DMS53 treated with DMSO at 0.1 percent for 48 hours (cell line): Measurements from ENCODE around the gene GNAL.

ENCODE experiments used
- DNase-seq: peaks from one replicate; lab custom pipeline; 2025; ENCODE audit not compliant: unreplicated experiment; lab: John Stamatoyannopoulos, UW

The GNAL gene

DNA sequence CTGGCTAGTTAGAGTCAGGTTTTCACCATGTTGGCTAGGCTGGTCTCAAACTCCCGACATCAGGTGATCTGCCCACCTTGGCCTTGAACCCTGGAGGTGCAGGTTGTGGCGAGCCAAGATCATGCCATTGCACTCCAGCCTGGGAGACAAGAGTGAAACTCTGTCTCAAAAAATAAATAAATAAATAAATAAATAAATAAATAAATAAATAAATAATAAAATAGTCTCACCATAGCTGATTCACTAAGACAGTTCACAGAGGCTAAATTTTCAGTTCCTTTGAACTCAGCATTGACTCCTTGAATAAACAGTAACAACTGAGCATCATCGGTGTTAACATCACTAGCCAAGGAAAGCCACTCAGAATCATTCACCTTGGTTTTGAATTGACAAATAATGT, 32.7 kb downstream of the GNAL start:
- DNase-seq: no peak

DNA sequence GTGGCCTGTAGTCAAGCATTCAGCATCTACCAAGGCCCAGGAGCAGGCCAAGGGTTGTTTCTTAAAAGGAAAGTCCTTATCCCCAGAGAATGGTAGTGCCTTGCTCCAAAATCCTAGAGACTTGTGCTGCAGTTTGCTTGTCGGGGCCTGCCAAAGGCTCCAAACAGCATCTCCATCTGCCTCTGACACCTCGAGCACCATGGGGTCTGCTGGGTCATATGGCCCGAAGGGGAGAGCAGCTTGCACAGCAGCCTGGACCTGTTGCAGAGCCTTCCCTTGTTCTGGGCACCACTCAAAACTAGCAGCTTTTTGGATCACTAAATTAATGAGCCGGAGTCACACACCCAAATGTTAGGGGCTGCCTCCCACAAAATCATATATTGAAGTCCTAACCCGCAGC, 35.7 kb downstream of the GNAL start:
- DNase-seq: no peak

DNA sequence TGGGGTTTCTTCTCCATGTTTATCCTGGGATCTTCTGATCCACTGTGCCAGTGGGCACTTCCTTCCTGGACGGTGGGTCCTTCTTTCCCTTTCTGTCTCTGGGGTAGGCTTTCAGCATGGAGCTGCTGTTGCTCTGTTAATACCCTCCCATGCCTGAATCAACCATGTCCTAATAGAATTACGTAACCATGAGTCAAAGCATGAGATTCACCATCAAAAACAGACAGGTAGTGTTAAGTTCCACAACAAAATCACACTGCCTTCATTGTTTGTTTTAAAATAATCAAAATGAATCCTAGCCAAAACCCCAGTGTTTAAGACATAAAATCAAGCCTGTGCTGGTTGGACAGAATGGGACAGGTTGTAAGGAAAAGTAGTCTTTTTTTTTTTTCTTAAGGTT, 37.5 kb downstream of the GNAL start:
- DNase-seq: no peak

DNA sequence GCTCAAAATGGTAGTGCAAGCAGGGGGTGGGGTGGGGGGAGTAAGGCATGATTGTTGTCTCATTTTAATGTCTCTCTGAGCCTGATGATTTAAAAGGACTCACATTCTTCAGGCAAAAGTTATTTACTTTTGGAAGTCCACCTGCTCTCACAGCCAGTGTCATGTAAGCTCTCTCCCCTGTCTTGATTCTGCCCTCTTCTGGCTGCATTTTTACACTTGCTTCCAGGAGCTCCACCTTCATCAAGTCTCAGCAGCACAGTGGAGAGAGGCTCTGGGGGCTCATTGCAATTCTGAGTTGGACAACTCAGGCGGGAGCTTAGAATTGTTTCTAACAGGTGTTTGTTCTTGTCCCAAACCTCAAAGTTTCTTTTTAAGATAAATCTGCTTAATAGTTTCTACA, 39.2 kb downstream of the GNAL start:
- no peak for DNase-seq

DNA sequence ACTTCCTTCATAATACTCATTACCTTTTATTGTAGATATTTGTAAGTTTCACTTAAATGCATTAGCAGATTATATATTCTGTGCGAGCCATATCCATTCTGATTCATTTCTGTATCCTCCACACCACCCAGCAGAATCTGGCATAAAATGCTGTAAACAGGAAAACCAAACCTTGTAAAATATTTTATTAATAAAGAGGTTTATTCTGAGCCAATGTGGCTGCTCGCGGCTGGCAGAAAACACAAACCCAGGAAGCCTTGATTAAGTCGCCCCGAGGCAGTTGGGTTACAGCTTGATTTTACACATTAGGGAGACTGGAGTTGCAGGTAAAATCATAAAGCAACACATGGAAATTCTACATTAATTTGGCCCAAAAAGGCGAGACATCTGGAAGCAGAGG, 40.5 kb downstream of the GNAL start:
- DNase-seq: no peak

DNA sequence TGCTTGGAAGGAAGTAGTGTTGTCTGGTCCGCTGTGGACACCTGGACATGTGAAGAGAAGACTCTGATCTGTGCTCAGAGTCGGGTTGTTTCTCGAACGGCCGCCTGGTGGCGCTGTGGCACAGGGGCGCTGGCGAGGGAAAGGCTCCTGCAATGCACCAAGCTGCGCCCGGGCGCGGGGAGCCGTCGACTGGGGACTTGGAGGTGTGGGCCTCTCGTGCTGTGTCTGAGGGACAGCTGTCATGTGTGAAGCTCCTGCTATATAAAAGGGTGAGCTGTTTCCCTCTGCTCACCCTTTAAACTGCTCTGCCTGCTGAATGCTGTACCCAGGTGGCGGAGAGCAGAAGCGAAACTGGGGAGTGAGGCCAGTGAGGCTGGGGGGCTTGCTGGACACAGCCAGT, 44.0 kb downstream of the GNAL start:
- peak; percentile 72 for DNase-seq

DNA sequence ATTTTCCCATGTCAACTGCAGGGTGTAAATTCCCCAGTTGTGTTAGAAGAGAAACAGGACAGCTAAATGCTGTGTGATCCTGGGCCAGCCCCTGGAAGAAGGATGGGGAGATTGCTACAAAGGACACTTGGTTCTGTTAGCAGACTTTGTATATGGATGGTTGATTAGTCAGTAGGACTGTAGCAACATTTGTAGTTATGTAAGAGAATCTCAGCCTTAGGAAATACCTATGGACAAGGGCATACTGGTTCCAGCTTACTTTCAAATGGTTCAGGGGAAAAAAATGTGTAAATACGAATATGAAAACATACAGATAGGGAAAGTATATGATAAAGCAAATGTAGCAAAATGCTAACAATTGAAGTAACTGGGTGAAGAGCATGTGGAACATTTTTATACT, 47.6 kb downstream of the GNAL start:
- DNase-seq: no peak

DNA sequence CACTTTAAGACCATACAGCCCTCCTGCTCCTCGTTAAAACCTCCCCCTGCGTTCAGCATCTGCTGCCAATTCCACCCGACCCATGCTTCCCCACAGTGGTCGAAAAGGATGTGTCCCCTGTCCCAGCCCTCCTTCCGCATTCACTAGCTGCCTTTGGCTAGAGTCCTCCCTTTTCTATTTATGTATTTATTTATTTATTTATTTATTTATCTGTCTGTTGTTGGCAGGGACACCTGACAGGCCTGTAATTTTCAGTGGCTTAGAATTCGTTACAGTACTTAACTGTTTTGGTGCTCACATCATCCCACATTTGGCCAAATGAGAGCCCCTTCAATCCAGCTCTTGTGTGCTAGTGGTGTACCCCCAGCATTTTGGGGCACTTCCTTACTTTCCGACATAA, 50.8 kb downstream of the GNAL start:
- DNase-seq: no peak

DNA sequence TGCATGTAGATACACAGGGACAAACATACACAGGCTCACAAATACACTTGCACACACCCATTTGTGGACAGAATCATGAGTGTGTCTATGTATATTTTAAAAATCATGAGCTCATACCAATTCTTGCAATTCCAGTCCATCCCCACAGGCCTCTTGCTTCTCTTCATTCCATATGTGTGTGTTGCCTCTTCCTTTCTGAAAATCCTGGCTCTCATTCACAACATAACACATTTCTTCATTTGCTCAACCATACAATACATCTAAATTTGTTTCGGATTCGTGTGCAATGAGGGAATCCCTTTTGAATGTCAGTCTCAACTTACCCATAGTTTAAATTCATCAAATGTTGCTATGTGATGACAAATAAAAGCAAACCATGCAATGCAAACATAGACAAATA, 51.4 kb downstream of the GNAL start:
- DNase-seq: no peak

DNA sequence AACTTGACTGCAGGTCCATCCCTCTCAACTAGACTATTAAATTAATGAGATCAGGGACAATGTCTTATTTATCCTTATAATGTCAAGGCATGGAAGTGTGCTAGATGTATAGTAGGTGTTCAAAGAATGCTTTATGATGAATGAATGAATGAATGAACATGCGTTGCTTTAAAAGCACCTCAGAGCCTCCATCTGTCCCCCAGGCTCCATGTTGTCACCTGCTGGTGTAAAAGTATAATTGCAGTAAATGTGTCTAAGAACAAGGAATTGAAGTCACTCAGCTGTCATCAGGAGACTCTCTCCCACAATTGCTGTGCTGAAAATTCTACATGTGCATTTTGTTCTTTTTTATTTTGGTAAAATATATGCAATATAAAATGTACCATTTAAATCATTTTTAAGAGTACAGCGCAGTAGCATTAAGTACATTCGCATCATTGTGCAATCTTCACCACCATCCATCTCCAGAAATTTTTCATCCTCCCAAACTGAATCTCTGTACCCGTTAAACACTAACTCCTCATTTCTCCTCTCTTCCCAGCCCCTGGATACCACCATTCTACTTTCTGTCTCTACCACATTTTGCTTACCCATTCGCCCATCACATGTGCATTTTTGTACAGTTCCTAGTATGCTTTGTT, 52.6 kb downstream of the GNAL start:
- DNase-seq: peak; percentile 30

DNA sequence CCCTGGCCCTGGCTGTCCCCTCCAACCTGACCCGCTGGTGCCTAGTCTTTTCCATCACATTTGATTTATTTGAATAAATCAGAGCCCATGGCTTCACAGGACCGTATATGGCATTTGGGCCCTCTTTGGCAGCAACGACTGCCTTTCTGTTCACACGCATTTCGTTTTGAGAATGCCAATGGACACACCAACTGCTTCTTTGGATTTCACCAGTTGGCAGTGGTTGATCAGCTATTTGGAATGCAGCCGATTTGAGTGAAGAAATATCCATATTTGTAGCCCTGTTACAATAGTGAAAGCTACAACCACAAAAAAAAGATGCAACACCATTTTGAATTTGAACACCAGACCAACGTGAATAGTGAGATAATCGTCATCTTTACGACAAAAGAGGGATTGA, 56.5 kb downstream of the GNAL start:
- no peak for DNase-seq

DNA sequence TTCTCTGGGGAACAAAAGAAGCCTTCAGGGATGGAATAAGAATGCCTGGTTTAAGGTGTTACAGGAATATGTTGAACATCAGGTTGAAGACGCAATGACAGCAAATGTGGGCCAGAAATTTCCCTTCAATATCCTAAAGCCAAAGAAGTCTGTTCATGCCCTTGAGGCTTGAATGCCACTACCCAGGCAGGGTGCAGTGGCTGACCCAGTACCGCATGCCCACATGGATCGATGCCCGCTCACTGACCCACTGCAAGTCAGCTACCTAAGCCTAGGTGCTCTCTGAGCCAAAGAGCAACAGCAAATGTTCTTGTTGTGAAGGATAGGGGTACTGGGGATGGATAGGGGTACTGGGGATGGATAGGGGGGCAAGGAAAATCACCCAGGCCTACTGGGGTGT, 58.2 kb downstream of the GNAL start:
- no peak for DNase-seq

DNA sequence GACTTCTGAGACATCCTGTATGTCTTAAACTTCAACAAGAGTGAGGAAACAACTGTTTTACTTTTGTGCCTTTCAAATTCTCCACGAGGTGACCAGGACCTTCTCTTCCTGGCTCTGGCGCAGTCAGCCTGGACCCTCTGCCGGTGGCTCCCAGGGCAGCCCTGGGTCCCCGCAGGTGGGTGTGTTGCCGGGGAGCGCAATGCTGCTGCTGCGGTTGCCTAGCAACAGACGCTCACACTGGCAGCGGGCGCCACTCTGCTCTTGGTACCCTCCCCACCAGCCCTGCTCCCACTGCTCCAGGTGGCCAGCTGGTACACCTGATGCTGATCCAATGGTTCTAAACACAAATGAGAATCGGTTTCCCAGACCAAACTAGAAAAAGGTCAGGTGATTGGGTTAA, 58.7 kb downstream of the GNAL start:
- DNase-seq: no peak

DNA sequence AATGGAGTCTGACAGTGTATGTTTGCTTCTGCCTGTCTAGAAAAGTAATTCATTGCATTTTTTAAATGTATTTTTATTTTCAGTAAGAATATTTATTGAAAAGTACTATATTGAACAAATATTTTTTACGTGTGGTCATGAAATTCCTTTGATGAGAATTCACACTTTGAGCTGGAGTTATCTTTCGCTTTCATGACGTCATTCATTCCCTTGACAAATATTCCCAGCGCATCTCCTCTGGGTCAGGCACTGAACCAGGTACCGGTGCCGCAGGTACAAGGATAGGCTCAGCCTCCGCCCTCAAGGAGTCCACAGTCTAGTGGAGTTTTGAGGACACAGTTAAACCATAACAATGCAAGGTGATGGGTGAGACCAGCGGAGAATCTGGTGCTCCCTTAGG, 60.2 kb downstream of the GNAL start:
- DNase-seq: no peak

DNA sequence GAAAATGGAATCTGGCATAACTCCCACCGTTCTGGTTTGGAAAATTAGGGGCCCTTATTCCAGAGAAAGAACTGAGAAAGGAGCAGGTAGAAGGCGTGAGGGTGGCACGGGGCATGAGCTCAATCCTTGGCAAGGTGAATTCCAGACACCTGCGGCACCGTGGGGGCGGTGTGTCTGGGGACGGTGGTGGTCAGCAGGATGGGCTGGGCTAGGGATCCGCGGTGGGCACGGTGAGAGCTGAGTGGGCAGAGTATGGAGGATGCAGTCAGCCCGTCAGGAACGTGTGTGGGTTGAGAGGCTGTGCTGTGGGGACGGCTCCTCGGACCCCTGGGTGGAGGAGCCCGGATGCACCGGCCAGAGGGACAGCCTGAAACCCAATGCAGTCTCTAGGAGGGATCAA, 61.1 kb downstream of the GNAL start:
- no peak for DNase-seq

DNA sequence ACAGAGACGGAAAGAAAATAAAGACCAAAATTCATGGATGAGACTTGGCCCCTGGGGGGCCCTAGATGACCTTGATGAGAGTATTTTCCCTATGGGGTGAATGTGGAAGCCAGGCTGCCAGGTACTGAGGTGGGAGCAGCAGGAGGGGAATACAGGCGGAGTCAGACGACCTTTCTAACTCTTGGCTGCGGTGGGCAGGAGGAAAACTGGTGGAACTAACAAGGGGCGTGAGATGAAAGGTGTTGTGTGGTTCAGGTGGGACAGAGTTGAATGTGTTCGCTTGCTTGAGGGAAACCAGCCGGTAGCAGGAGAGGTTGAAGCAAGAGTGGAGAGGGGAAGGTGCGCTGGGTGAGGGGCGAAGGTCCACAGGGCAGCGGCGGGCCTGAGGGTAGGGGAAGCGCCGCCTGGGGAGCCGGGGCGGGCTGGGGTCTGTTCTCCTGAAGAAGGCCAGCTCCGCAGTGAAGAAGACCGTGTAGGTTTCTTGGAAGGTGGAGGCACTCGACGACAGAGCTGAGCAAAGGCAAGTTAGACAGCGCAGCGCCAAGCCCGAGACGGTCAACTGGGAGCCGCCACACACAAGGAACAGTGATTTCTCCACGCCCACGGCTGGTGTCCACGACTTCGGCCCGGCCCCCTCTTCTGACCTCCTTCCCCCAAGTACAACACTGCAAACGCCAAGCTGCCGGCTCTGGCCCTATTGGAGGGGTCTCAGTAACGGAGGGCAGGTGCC, 61.7 kb downstream of the GNAL start:
- no peak for DNase-seq

DNA sequence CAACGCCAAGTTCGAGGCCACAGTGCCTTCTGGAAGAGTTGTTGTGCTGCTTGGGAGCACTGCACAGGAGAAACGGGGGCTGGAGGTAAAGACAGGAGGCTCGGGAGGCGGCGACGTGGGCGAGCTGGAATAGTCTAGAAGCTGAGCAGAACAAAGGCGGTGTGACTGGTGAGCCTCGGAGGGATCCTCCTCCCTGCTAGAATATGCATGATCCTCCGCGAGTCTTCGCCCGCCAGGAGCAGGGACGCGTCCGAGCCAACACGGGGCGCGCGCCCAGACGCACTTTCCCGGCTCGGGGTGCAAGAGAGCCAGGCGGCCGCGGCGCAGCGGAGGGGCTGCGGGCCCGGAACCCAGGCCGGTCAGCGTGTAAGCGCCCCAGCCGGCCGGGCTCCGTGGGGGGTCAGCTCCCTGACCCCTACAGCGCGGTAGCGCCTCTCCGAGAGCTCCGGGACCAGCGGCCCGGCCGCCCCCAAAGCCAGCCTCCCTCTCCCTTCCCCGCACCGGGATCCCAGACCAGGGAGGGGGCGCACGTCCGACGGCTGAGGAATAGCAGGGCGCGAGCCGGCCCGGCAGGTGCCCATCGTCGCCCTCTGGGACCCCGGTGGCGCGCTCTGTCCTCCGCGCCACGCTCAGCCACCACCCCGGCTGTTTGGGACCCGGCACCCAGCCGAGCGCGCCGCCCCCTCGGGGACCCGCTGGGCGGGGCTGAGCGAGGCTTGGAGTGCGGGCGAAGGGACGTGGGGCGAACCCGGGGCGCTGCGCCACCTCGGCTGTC, 62.5 kb downstream of the GNAL start:
- DNase-seq: no peak

DNA sequence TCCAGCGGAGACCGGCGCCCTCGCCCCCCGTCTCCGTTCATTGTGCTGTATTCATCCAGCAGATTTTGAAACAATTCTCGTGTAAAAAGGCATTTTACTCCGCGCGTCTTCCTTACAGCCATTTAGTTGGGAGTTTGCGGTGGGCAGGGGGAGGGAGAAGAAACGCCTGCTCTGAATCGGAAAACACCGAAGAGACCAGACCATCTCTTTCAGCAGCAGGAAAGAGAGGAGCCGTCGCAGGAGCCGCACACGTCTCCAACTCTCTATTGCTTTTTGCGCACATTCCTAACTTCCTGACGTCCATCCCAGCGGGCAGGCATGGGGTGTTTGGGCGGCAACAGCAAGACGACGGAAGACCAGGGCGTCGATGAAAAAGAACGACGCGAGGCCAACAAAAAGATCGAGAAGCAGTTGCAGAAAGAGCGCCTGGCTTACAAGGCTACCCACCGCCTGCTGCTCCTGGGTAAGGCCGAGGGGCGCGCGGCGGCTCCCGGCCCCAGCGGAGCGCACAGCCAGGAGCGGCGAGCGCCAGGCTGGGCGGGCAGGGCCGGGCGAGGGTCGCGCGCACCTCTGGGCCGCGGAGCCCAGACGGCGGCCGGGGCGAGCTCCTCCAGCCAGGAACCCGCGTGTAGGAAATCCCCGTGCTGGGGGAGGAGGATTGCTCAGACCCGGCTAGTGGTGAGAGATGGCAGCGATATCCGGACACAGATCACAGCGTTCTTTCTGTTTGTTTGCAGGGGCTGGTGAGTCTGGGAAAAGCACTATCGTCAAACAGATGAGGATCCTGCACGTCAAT, 63.2 kb downstream of the GNAL start:
- DNase-seq: no peak

DNA sequence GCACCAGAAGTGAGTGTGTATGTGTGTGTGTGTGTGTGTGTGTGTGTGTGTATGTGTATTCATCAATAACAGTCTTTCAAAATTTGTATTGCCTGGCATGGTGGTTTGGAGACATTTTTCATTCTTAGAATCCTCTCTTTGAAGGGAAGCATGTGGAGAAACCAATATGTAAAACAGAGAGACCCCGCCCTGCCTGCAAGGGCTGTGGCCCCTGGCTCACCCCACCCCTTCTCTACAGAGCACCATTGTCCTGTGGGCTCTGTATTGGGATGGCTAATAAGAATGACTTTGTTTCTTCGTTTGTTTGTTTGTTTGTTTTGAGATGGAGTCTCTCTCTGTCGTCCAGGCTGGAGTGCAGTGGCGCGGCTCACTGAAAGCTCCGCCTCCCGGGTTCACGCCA, 65.9 kb downstream of the GNAL start:
- DNase-seq: no peak

DNA sequence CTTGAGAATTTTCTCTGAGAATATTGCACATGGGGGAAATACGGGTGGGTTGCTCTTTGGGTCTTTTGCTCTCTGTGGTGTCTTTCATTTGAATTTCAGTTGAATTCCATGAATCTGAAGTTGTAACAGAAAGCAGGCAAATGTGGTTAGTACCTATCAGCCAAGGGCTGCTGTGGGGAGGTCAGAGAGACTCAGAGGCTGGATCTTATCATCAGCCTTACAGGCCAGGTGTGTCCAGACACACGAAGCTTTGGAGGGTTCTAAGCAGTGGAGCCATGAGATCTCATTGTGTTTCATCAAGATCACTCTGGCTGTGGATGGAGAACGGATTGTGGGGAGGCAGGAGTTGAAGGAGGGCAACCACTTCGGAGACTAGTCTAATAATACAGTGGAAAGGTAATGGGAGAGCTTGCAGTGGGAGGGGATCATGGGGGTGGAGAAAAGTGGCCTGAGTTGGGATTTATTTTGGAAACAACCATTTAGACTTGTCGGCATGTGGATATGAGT, 68.1 kb downstream of the GNAL start:
- DNase-seq: no peak

DNA sequence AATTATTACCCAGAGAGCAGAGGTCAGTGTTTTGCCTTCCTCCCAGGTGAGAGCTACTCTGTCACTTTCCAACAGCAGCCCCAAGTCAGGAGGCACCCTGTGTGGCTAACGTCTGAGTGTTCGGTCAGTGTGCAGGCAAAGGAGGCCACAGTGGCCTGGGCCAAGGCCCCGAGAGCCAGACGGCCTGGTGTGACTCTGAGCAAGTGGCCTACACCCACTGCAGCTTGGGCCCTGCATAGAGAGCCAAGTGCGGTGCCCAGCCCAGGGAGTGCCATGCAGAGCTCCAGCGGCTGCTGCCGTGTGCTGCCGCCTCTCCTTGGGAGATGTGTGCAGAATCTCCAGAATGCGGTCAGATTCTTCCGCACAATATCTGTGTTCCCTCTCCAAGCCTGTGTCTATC, 70.4 kb downstream of the GNAL start:
- no peak for DNase-seq
